Natural killer cell (primary cell): ENCODE data around the gene MYO1F. TPM values are rescaled to one million over a fixed set of nuclear protein-coding genes. Genes with fewer than 3 reads are reported as not detected.
A peak's percentile ranks its signal among the peaks of the same experiment; 100 is the strongest.

ENCODE experiments used
- ATAC-seq, 3 donors: fragments of 150-1000 bp in 2 of 3; fragments of 200-7000 bp in 1 of 3; cut with Tn5 transposase; 1 replicate in 1 of 3; 2 replicates in 2 of 3; pipeline ENCODE4 v1.10.0; 2021; ENCODE audit warnings: mild to moderate bottlenecking in 2 of 3, moderate library complexity in 2 of 3
- DNase-seq, 2 donors: peaks; one replicate each; pipeline versions ENCODE4 v3.0.0 to v3.0.0-alpha.2; 2013 to 2021; ENCODE audit warnings: mixed read lengths in 1 of 2
- H3K27ac ChIP-seq: one replicate; pipeline ENCODE4 v1.5.1; 2013; ENCODE audit warnings: mild to moderate bottlenecking, low read length
- H3K27me3 ChIP-seq: one replicate; pipeline ENCODE4 v1.6.1; 2013; ENCODE audit warnings: low read length; ENCODE audit not compliant: control insufficient read depth, insufficient read depth
- H3K36me3 ChIP-seq: one replicate; pipeline ENCODE4 v1.6.1; 2013; ENCODE audit warnings: low read length; ENCODE audit not compliant: control insufficient read depth, insufficient read depth
- H3K4me1 ChIP-seq: one replicate; pipeline ENCODE4 v1.6.1; 2013; ENCODE audit warnings: low read length; ENCODE audit not compliant: control insufficient read depth, insufficient read depth
- H3K4me3 ChIP-seq: one replicate; pipeline ENCODE4 v1.5.1; 2013; ENCODE audit warnings: low read length
- H3K9me3 ChIP-seq: one replicate; pipeline ENCODE4 v1.6.1; 2013; ENCODE audit warnings: low read length; ENCODE audit not compliant: control insufficient read depth, insufficient read depth
- H3K27ac Mint-ChIP-seq, 2 donors: one replicate each; pipeline ENCODE4 v1.8.0; 2022; ENCODE audit warnings: mild to moderate bottlenecking in 2 of 2, mixed read lengths in 2 of 2, moderate library complexity in 1 of 2
- H3K27me3 Mint-ChIP-seq, 2 donors: one replicate each; pipeline ENCODE4 v1.8.0; 2022; ENCODE audit warnings: low read depth in 2 of 2, mixed read lengths in 2 of 2
- H3K36me3 Mint-ChIP-seq: one replicate; pipeline ENCODE4 v1.8.0; 2022; ENCODE audit warnings: mixed read lengths
- H3K4me1 Mint-ChIP-seq, 2 donors: one replicate each; pipeline ENCODE4 v1.8.0; 2022; ENCODE audit warnings: mixed read lengths in 2 of 2
- H3K4me3 Mint-ChIP-seq: one replicate; pipeline ENCODE4 v1.8.0; 2022; ENCODE audit warnings: mild to moderate bottlenecking, moderate library complexity, mixed read lengths
- H3K9me3 Mint-ChIP-seq, 2 donors: one replicate each; pipeline ENCODE4 v1.8.0; 2022; ENCODE audit warnings: mixed read lengths in 2 of 2
- WGBS: methylation state at CpG from one replicate; pipeline ENCODE4 v1.1.7; 2013; ENCODE audit warnings: missing lambda C conversion rate; ENCODE audit not compliant: insufficient coverage; 5-methylcytosine and 5-hydroxymethylcytosine counted together
- intact Hi-C: fragments of 100-400 bp; cut with micrococcal nuclease; formaldehyde crosslinking; loops from one replicate; pipeline ENCODE4 v1.14.2; 2022
- total RNA-seq, 4 donors: library from RNA; stranded (reverse); fragments of 120-200 nt in 1 of 4; gene quantifications; one replicate each; pipeline versions ENCODE4 v1.2.3 to v1.2.4, GENCODE V29; 2013 to 2022
- TF ChIP-seq, protein P1 (sequence below): fragments of 200-600 bp; IDR thresholded peaks from one replicate; pipeline ENCODE4 v1.8.0; 2022; ENCODE audit warnings: antibody characterized with exemption

Gene MYO1F
- total RNA-seq, 3 donors from 2014 or later (not counting 1 experiment from before 2014, with no cell fraction given) = 971 to 1,223 (median 1,014) TPM

DNA sequence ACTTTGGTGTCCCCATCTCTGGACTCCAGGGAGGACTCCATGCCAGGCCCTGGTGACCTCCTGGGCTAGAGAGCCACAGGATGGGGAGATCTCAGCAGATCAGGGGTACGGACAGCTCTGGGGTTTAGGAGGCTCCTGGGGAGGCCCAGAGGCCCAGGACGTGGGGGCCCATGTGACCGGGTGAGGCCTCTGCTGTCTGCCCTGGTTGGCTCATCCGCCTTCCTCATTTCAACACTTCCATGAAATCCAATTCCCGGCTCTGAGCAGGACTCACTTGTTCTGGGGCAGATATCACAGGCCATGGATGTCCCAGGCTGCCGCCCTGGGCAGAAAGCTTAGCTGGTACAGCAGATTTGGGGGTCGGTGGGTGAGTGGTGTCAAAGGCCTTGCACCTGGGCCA, 73.7 kb downstream of the MYO1F start:
- Histone ChIP-seq H3K27ac (no peak overlapping the region), H3K4me1 (peaks cover 75% of the 10 kb centered on the region), H3K9me3 (no peaks in the 10 kb centered on the region), H3K4me3 (no peak overlapping the region), H3K27me3 (no peaks in the 10 kb centered on the region), H3K36me3 (no peaks in the 10 kb centered on the region)
- intact Hi-C loops = loop anchor here (10.0 kb wide), 1 partner anchor 59 kb away; the partner anchor contains the start of gene HNRNPM
- no peak overlapping the region for H3K27ac Mint-ChIP-seq
- H3K27me3 Mint-ChIP-seq = no peaks in the 10 kb centered on the region
- no peaks in the 10 kb centered on the region for H3K9me3 Mint-ChIP-seq
- peak overlapping the region; percentile 25 for H3K4me3 Mint-ChIP-seq
- TF ChIP-seq, protein P1, sequence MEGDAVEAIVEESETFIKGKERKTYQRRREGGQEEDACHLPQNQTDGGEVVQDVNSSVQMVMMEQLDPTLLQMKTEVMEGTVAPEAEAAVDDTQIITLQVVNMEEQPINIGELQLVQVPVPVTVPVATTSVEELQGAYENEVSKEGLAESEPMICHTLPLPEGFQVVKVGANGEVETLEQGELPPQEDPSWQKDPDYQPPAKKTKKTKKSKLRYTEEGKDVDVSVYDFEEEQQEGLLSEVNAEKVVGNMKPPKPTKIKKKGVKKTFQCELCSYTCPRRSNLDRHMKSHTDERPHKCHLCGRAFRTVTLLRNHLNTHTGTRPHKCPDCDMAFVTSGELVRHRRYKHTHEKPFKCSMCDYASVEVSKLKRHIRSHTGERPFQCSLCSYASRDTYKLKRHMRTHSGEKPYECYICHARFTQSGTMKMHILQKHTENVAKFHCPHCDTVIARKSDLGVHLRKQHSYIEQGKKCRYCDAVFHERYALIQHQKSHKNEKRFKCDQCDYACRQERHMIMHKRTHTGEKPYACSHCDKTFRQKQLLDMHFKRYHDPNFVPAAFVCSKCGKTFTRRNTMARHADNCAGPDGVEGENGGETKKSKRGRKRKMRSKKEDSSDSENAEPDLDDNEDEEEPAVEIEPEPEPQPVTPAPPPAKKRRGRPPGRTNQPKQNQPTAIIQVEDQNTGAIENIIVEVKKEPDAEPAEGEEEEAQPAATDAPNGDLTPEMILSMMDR = no peak
- DNase-seq = no peak
- H3K36me3 Mint-ChIP-seq = no peaks in the 10 kb centered on the region
- 95% methylated on average over 7 of the region's 7 CpGs for WGBS
- no peak for ATAC-seq
- H3K4me1 Mint-ChIP-seq = peaks cover 17 to 42% of the 10 kb centered on the region in 2 donors

DNA sequence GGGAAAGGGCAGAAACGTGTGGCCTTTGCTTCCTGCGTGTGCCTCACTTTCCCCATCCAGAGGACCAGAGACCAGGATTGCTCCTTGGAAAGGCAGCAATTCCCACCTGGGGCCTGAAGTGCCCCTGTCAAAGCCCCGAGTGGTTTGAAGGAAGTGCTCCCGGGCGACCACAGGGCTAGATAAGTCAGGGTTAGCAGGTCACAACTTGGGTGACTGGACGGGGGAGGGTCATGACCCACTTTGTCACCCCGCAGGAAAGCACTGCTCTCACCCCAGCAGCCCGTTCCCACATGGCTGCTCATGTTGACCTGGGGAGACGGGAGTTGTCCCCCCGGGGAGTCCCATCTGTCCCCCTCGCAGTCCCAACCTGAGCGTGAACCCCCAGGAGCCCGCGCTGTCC, 75.3 kb downstream of the MYO1F start:
- no peak overlapping the region for H3K27ac Mint-ChIP-seq
- H3K27me3 Mint-ChIP-seq = no peaks in the 10 kb centered on the region
- Histone ChIP-seq H3K27ac (no peak overlapping the region), H3K36me3 (no peaks in the 10 kb centered on the region), H3K4me3 (peak overlapping the region; percentile 10), H3K4me1 (peaks cover 75% of the 10 kb centered on the region), H3K9me3 (no peaks in the 10 kb centered on the region), H3K27me3 (no peaks in the 10 kb centered on the region)
- DNase-seq (no peak), ATAC-seq (peak; percentile 35 to 46 (median 39))
- intact Hi-C loops = loop anchor here (10.0 kb wide), 1 partner anchor 57 kb away; the partner anchor contains the start of gene HNRNPM
- peak overlapping the region; percentile 65 for H3K4me3 Mint-ChIP-seq
- WGBS = 35% methylated on average over 14 of the region's 14 CpGs
- H3K4me1 Mint-ChIP-seq = peaks cover 17 to 42% of the 10 kb centered on the region in 2 donors
- no peaks in the 10 kb centered on the region for H3K36me3 Mint-ChIP-seq
- TF ChIP-seq, protein P1 = no peak
- H3K9me3 Mint-ChIP-seq = no peaks in the 10 kb centered on the region

DNA sequence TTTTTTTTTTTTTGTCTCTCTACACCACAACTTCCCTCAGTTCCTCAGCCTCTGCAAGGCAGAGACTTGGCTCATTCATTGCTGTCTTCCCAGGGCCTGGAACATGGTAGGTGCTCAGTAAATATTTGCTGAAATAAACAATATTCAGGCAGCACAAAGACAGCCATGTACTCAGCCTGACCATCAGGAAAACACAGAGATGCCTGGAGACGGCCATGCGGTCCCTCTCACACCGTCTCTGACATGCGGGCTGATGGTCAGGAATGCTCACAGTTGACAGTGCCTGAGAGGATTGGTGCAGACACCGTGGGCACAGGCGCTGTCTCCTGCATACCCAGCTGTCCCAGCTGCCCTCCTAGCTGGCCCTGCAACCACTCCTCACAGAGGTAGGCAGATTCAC, 75.7 kb downstream of the MYO1F start:
- intact Hi-C loops = loop anchor here (10.0 kb wide), 1 partner anchor 57 kb away; the partner anchor contains the start of gene HNRNPM
- TF ChIP-seq, protein P1 = no peak
- 71% methylated on average over 6 of the region's 6 CpGs for WGBS
- H3K27ac Mint-ChIP-seq = peak overlapping the region in 1 of 2 donors; percentile 29
- Histone ChIP-seq H3K27ac (no peak overlapping the region), H3K4me1 (peaks cover 71% of the 10 kb centered on the region), H3K9me3 (no peaks in the 10 kb centered on the region), H3K36me3 (no peaks in the 10 kb centered on the region), H3K4me3 (peak overlapping the region; percentile 10), H3K27me3 (no peaks in the 10 kb centered on the region)
- no peak for ATAC-seq
- no peaks in the 10 kb centered on the region for H3K36me3 Mint-ChIP-seq
- H3K9me3 Mint-ChIP-seq = no peaks in the 10 kb centered on the region
- no peaks in the 10 kb centered on the region for H3K27me3 Mint-ChIP-seq
- no peak overlapping the region for H3K4me3 Mint-ChIP-seq
- peaks cover 17 to 41% of the 10 kb centered on the region in 2 donors for H3K4me1 Mint-ChIP-seq
- DNase-seq = no peak

DNA sequence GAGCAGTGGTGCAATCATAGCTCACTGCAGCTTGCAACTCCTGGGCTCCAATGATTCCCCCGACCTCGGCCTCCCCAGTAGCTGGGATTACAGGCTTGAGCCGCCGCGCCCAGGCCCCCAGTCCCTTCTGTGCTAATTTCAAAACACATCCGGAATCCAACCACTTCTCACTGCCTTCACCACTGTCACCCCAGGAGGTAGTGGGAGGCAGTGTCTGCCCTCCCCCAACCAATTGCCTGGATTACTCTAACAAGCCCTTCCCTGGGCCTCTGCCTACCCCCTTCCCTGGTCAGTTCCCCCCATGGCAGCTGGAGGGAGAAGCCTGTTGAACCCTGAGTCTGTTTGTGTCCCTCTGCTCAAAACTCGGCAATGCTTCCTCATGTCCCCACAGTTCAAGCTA, 77.1 kb downstream of the MYO1F start:
- no peak for DNase-seq
- Mint-ChIP-seq H3K4me3 (peak overlapping the region; percentile 40), H3K4me1 (peaks cover 17 to 30% of the 10 kb centered on the region in 2 donors), H3K27ac (peak overlapping the region; percentile 29 to 61), H3K9me3 (no peaks in the 10 kb centered on the region), H3K27me3 (no peaks in the 10 kb centered on the region), H3K36me3 (no peaks in the 10 kb centered on the region)
- intact Hi-C loops = loop anchor here (10.0 kb wide), 1 partner anchor 55 kb away; the partner anchor contains the start of gene HNRNPM
- Histone ChIP-seq H3K36me3 (no peaks in the 10 kb centered on the region), H3K4me3 (no peak overlapping the region), H3K9me3 (no peaks in the 10 kb centered on the region), H3K27ac (no peak overlapping the region), H3K4me1 (peaks cover 57% of the 10 kb centered on the region), H3K27me3 (no peaks in the 10 kb centered on the region)
- TF ChIP-seq, protein P1 = no peak
- WGBS = 14% methylated on average over 7 of the region's 7 CpGs
- peak in 1 of 3 donors; percentile 11 for ATAC-seq
